HG02938 (cell line): ENCODE measurements around the gene CIAO3.
"Not testable (repeated sequence)": the region's sequence is repeated elsewhere in the genome, so short reads cannot be mapped to it uniquely, and the experiment has no call there.

ENCODE experiments used
- ATAC-seq: cut with Tn5 transposase; IDR thresholded peaks from one replicate; pipeline ENCODE4 v1.9.1; 2021; ENCODE audit warnings: mild to moderate bottlenecking, moderate library complexity; ENCODE audit not compliant: unreplicated experiment

The CIAO3 gene

GRCh38 chr16:725041-725376 lies 15.8 kb downstream of the CIAO3 start:
- ATAC-seq: no peak

DNA sequence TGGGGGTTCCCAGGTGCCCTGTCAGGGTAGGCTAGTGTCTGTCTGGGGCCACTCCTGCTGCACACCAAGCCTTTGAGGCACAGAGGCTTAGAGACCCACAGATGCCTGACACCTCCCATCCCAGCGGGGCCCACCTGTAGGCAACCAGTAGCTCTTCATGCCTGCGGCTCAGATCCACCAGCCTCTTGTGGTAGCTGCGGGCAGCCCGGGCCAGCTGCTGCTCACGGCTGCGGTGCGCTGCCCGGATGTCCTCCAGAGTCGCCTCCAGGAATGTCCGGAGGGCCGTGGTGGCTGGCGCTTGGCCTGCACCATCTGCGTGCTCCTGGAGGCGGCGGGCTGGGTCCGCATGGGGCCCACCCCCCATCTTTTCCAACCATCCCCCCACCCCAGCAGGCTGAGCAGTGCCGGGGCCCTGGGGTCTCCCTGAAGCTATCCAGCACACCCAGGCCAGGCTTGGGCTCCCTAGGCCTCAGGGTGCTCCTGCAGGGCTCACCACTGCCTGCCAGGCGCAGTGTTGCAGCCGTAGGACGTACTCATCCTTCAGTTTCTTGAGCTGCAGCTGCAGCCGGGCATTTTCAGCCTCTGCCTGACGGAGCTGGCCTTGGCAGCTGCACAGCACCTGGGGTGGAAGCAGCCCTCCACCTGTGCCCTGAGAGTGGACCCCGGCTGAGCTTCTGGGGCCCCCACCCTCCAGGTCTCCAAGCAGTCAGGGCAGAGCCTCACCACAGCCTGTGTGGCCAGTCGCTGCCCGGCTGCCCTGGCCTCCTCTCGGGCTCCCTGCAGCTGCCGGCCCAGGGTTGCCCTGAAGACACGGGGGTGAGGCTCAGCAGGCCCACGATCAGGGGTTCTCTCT lies 16.4 kb downstream of the CIAO3 start:
- no peak for ATAC-seq

DNA sequence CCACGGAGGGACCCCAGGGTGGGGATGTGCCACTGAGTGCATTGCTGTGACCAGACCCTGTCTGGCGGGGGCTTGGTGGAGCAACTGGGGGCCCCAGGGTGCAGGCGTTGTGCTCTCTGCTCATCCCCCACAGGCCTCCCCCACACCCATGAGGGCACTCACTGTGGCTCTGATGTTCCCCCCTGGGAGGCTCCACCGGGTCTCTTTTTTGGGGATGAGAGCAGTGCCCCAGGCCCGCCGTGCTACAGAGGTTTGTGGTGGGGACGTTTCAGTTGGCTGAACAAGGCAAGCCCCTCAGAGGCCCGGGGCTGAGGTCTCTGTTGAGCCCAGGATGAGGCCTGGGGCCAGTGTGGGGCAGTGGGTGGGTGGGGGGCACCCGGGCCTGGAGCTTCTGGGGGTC lies 17.1 kb downstream of the CIAO3 start:
- ATAC-seq: no peak

GRCh38 chr16:722835-723633 lies 17.8 kb downstream of the CIAO3 start:
- ATAC-seq: no peak

DNA sequence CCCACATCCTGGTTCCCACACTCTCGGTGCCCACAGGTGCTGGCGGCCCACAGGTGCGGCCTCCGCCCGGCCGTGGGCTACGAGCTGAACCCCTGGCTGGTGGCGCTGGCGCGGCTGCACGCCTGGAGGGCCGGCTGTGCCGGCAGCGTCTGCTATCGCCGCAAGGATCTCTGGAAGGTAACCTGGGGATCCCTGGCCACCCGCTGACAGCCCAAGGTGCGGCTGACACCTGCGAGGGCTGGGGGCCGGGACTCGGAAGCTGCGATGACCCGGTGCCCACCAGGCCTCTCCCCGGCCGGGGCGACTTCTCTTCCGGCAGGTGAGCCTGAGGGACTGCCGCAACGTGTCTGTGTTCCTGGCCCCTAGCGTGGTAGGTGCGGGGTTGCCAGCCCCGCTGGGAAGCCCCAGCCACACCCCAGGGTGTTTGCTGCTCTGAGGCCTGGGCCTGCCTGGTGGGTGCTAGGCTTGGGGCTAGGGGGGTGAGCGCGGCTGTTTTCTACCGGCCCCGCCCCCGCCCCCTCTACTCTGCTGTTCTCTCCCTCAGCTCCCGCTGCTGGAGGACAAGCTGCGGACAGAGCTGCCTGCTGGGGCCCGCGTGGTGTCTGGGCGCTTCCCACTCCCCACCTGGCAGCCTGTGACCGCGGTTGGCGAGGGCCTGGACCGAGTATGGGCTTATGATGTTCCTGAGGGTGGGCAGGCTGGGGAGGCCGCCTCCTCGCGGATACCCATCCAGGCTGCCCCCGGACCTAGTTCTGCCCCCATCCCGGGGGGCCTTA lies 18.8 kb downstream of the CIAO3 start:
- ATAC-seq: no peak

GRCh38 chr16:720990-721764 lies 19.6 kb downstream of the CIAO3 start, which contains the start of gene ANTKMT:
TSS of gene ANTKMT (plus strand) at chr16:721146. CDS start at chr16:721275, 129 bp downstream.
- ATAC-seq: peak; percentile 50

- ATAC-seq: peak; percentile 22
Measured at GRCh38 chr16:720447-720989, 20.3 kb downstream of the CIAO3 start.

DNA sequence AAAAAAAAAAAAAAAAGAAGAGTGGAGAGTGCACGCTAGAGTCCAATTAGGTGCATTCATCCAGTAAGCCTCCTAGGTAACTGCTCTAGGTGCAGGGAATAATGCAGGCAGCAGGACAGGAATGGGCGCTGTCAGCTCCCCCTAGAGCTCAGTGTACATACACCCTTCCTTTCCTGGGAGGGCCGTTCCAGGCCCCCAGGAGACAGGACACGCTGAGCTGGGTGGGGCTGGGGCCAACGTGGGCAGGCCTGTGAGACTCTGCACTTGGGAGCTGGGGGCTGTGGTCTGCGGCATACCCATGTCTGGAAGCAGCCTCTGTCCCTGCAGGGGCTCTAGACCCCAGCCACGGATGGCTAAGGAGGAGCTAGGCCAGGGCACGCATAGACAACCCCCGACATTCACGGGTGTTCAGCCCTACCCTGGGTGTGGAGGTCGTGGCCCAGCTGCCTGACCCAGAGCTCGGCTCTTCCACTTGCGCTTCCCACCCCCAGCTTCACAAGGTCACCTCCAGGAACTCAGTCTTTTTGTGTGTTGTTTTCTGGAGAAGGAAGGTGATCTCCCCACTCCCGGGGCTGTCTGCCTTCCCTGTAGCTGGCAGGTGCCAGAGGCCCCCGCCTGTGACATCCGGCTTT lies 20.9 kb downstream of the CIAO3 start:
- ATAC-seq: peak; percentile 1

GRCh38 chr16:718922-719321 lies 21.9 kb downstream of the CIAO3 start:
- no peak for ATAC-seq

DNA sequence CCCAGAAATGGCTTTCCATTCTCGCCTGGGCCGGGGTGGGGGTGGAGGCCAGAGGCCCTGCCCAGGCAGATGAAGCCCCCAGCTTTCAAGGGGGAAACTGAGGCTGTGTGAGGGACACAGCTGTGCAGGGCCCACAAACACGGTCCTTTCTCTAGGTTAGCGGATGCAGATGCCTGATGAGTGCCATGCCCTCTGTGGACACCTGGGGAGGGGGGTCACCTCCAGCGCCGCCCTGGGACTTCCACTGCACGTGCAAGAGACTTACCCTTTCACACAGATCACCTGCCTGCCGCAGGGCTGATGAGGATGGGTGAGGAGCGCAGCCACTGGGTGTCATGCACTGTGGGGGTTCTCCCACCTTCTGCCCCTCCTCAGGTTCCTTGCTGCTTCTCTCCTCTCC lies 22.4 kb downstream of the CIAO3 start:
- ATAC-seq: no peak

- no peak for ATAC-seq
Measured at GRCh38 chr16:717450-718245, 23.1 kb downstream of the CIAO3 start.

DNA sequence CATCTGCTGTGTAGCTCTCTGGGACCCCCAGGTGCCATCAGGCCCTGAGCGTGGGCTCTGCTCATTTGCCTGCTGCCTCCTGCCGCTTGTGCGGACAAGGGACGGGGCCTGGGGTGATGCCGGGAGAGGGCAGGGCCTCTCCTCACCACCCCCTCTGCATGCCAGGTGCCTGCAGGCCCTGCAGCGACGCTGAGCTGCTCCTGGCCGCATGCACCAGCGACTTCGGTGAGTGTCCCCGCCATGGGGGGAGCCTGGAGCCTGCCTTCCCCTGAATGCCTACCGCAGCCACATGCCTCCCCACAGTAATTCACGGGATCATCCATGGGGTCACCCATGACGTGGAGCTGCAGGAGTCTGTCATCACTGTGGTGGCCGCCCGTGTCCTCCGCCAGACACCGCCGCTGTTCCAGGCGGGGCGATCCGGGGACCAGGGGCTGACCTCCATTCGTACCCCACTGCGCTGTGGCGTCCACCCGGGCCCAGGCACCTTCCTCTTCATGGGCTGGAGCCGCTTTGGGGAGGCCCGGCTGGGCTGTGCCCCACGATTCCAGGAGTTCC lies 23.9 kb downstream of the CIAO3 start:
- no peak for ATAC-seq

- no peak for ATAC-seq
Measured at GRCh38 chr16:716200-716568, 24.6 kb downstream of the CIAO3 start.

GRCh38 chr16:715477-716199 lies 25.2 kb downstream of the CIAO3 start:
- no peak for ATAC-seq

GRCh38 chr16:714558-715476 lies 26.0 kb downstream of the CIAO3 start, which contains the start of gene METRN:
TSS of gene METRN (plus strand) at chr16:715118. CDS start at chr16:715290, 172 bp downstream.
- ATAC-seq: peak; percentile 52

DNA sequence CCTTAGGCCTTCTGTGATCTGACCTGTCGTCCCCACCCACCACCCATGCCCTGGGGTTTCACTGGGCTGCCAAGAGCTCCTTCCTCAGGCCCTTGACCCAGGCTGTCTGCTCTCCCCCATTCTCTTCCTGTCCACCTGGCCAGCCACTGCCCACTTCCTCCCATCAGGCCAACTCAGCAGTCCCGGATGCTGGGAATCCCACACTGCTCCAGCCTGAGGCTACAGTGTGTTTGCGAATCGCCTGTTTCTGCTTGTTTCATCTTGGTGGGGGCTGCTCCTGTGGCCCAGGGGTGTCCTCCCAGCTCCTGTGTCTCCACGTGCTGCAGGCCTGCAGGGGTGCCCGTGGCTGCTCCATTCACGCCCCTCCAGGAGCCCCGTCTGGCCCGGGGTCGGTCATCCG lies 26.7 kb downstream of the CIAO3 start:
- ATAC-seq: no peak

DNA sequence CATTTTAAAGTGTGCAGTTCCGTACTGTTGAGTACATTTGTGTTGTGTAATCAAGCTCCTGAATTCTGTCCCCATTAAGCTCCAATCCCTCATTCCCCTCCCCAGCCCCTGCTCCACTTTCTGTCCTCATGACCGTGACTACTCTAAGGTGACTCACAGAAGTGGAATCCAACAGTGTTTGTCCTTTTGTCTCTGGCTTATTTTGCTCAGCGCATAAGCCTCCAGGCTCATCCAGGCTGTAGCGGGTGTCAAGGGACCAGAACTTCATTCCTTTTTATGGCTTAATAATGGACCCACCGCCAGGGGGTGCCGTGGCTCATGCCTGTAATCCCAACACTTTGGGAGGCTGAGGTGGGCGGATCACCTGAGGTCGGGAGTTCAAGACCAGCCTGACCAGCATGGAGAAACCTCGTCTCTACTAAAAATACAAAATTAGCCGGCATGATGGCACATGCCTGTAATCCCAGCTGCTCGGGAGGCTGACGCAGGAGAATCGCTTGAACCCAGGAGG lies 28.0 kb downstream of the CIAO3 start:
- not testable (repeated sequence) for ATAC-seq
